ENCODE results near the gene FAM3B. TPM values are rescaled to one million over a fixed set of nuclear protein-coding genes. Genes with fewer than 3 reads are reported as not detected.

Gene FAM3B
- polyA plus RNA-seq, 1 donor from 2014 or later = not detected

DNA sequence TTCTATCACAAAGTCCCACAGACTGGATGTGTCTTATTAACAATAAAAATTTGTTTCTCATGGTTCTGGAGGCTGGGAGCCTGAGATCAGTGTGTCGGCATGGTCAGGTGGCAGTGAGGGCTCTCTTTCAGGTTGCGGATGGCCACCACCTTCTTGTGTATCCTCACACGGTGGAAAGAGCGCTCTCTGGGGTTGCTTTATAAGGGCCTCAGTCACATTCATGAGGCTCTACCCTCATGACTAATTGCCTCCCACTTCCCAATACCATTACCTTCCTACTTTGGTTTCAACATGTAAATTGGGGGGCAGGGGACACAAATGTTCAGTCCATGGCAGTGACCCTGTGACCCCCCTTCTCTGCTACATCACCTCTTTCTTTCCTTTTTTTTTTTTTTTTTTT is 88.7 kb downstream of the FAM3B start:
- H3K36me3 ChIP-seq (ENCODE audit: insufficient read depth, low read length) = no peaks in the 10 kb centered on the region
- no peaks in the 10 kb centered on the region for H4K20me1 ChIP-seq (ENCODE audit: insufficient read depth)
- TF ChIP-seq RAD21 (conservative IDR thresholded peaks at IDR 0.05) = no peak
- no peak for TF ChIP-seq TAF1 (IDR thresholded peaks at IDR 0.05; ENCODE audit: low read depth)
- TF ChIP-seq, protein P1, sequence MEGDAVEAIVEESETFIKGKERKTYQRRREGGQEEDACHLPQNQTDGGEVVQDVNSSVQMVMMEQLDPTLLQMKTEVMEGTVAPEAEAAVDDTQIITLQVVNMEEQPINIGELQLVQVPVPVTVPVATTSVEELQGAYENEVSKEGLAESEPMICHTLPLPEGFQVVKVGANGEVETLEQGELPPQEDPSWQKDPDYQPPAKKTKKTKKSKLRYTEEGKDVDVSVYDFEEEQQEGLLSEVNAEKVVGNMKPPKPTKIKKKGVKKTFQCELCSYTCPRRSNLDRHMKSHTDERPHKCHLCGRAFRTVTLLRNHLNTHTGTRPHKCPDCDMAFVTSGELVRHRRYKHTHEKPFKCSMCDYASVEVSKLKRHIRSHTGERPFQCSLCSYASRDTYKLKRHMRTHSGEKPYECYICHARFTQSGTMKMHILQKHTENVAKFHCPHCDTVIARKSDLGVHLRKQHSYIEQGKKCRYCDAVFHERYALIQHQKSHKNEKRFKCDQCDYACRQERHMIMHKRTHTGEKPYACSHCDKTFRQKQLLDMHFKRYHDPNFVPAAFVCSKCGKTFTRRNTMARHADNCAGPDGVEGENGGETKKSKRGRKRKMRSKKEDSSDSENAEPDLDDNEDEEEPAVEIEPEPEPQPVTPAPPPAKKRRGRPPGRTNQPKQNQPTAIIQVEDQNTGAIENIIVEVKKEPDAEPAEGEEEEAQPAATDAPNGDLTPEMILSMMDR (IDR thresholded peaks at IDR 0.05; ENCODE audit: poor library complexity, severe bottlenecking) = no peak
- no peak for TF ChIP-seq MXI1 (conservative IDR thresholded peaks at IDR 0.05; ENCODE audit: poor library complexity, severe bottlenecking)
- TF ChIP-seq EP300 (conservative IDR thresholded peaks at IDR 0.05; ENCODE audit: poor library complexity, severe bottlenecking) = no peak
- TF ChIP-seq POLR2AphosphoS5 (IDR thresholded peaks at IDR 0.05) = no peak
- TF ChIP-seq, protein P2, sequence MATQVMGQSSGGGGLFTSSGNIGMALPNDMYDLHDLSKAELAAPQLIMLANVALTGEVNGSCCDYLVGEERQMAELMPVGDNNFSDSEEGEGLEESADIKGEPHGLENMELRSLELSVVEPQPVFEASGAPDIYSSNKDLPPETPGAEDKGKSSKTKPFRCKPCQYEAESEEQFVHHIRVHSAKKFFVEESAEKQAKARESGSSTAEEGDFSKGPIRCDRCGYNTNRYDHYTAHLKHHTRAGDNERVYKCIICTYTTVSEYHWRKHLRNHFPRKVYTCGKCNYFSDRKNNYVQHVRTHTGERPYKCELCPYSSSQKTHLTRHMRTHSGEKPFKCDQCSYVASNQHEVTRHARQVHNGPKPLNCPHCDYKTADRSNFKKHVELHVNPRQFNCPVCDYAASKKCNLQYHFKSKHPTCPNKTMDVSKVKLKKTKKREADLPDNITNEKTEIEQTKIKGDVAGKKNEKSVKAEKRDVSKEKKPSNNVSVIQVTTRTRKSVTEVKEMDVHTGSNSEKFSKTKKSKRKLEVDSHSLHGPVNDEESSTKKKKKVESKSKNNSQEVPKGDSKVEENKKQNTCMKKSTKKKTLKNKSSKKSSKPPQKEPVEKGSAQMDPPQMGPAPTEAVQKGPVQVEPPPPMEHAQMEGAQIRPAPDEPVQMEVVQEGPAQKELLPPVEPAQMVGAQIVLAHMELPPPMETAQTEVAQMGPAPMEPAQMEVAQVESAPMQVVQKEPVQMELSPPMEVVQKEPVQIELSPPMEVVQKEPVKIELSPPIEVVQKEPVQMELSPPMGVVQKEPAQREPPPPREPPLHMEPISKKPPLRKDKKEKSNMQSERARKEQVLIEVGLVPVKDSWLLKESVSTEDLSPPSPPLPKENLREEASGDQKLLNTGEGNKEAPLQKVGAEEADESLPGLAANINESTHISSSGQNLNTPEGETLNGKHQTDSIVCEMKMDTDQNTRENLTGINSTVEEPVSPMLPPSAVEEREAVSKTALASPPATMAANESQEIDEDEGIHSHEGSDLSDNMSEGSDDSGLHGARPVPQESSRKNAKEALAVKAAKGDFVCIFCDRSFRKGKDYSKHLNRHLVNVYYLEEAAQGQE (IDR thresholded peaks at IDR 0.05; ENCODE audit: borderline replicate concordance) = no peak
- no peak for TF ChIP-seq EZH2 (IDR thresholded peaks at IDR 0.05; ENCODE audit: borderline replicate concordance, insufficient read depth, low read length, poor library complexity, severe bottlenecking)
- TF ChIP-seq SMC3 (conservative IDR thresholded peaks at IDR 0.05; ENCODE audit: poor library complexity) = no peak
- no peak overlapping the region for H3K27ac ChIP-seq (ENCODE audit: low read length)
- H3K79me2 ChIP-seq (replicated peaks; ENCODE audit: insufficient read depth, low read length) = no peaks in the 10 kb centered on the region
- no peaks in the 10 kb centered on the region for H3K27me3 ChIP-seq (ENCODE audit: insufficient read depth, low read depth, low read length)
- H3K4me2 ChIP-seq (ENCODE audit: low read length) = no peak overlapping the region
- H3F3A ChIP-seq (ENCODE audit: insufficient read depth, low read length, poor library complexity, severe bottlenecking) = no peaks in the 10 kb centered on the region
- no peaks in the 10 kb centered on the region for H3K9me2 ChIP-seq (ENCODE audit: insufficient read depth, low read length)
- H3K4me3 ChIP-seq (ENCODE audit: low read length) = no peak overlapping the region
- no peak overlapping the region for H2AFZ ChIP-seq (ENCODE audit: low read depth, low read length)
- H3K9me3 ChIP-seq (ENCODE audit: low read length) = no peaks in the 10 kb centered on the region
- no peak overlapping the region for H3K9ac ChIP-seq (ENCODE audit: low read length)

DNA sequence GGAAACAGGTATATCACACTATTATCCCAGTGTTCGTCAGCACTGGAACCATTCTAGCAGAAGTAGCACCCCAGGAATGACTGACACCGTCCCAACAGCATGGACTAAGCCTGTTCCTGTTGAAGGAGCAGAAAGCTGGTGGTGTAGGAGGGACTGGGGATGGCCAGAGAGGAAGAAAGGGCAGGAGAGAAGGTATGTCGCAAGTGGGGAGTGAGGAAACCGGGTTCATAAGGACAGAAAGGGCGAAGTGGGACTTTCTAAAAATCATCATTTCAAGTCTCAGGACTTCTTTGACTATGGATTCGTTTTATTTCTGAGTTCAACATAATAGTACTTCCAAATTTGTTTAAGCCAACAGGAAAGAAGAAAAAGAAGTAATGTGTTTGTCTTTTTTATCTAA is 89.7 kb downstream of the FAM3B start:
- Histone ChIP-seq H3F3A (ENCODE audit: insufficient read depth, low read length, poor library complexity, severe bottlenecking) (no peaks in the 10 kb centered on the region), H3K9me2 (ENCODE audit: insufficient read depth, low read length) (no peaks in the 10 kb centered on the region), H3K79me2 (replicated peaks; ENCODE audit: insufficient read depth, low read length) (no peaks in the 10 kb centered on the region), H3K4me2 (ENCODE audit: low read length) (no peak overlapping the region), H3K27me3 (ENCODE audit: insufficient read depth, low read depth, low read length) (no peaks in the 10 kb centered on the region), H3K27ac (ENCODE audit: low read length) (no peak overlapping the region), H3K4me3 (ENCODE audit: low read length) (no peak overlapping the region), H4K20me1 (ENCODE audit: insufficient read depth) (no peaks in the 10 kb centered on the region), H3K36me3 (ENCODE audit: insufficient read depth, low read length) (no peaks in the 10 kb centered on the region), H2AFZ (ENCODE audit: low read depth, low read length) (no peak overlapping the region), H3K9ac (ENCODE audit: low read length) (no peak overlapping the region), H3K9me3 (ENCODE audit: low read length) (no peaks in the 10 kb centered on the region)
- TF ChIP-seq POLR2AphosphoS5 (IDR thresholded peaks at IDR 0.05) (no peak), MXI1 (conservative IDR thresholded peaks at IDR 0.05; ENCODE audit: poor library complexity, severe bottlenecking) (no peak)
- TF ChIP-seq, protein P1 (IDR thresholded peaks at IDR 0.05; ENCODE audit: poor library complexity, severe bottlenecking) = no peak

Other genes with a start within 250 kb of the FAM3B start
- gene BACE2, start 148.6 kb upstream of the FAM3B start, polyA plus RNA-seq = 0.08 and 0.32 TPM in 2 replicates
- gene MX2, start 45.2 kb downstream of the FAM3B start, polyA plus RNA-seq = not detected in 2 replicates
- gene MX1, start 109.4 kb downstream of the FAM3B start, polyA plus RNA-seq = 0.07 and 4.9 TPM in 2 replicates
- gene TMPRSS2, start 191.4 kb downstream of the FAM3B start, polyA plus RNA-seq = not detected in 2 replicates